A673 (cell line): ENCODE data around the gene RABGAP1L.

ENCODE experiments used
- CTCF ChIP-seq: fragments of 300-800, 200-600 bp; sonication (generic); conservative IDR thresholded peaks from 2 replicates; pipeline ENCODE4 v1.5.1; 2017; ENCODE audit warnings: low read depth, mild to moderate bottlenecking, antibody characterized with exemption, low read length, moderate library complexity, mixed read lengths
- EZH2 ChIP-seq: fragments of 200-600 bp; sonication (generic); IDR thresholded peaks from 2 replicates; pipeline ENCODE4 v1.6.1; 2017; ENCODE audit warnings: borderline replicate concordance, low read depth, mild to moderate bottlenecking, mixed read lengths, antibody characterized with exemption, low read length; ENCODE audit not compliant: poor library complexity, severe bottlenecking

GRCh38 chr1:174829990-174830389 is 670.7 kb downstream of the RABGAP1L start:
- no peak for TF ChIP-seq CTCF
- TF ChIP-seq EZH2 = no peak
